IMR-90 (cell line): ENCODE results near the gene DLAT. TPM values are rescaled to one million over a fixed set of nuclear protein-coding genes. Genes with fewer than 3 reads are reported as not detected.

Experiments
- ATAC-seq: fragments of 200-7000 bp; cut with Tn5 transposase; 2 replicates; pipeline ENCODE4 v1.9.1; 2020; ENCODE audit warnings: low read depth, mild to moderate bottlenecking, moderate library complexity
- BruUV-seq: library from RNA; stranded (reverse); fragments of 400-500 nt; replicated peaks from 2 replicates; lab custom pipeline; 2021; lab: Mats Ljungman, UMichigan
- CTCF ChIA-PET: fragments of 300-600 bp; formaldehyde crosslinking; extraction: SDS; loops from one replicate; lab custom pipeline; 2021; ENCODE audit warnings: antibody characterized with exemption; lab: Yijun Ruan, JAX
- POLR2A ChIA-PET: fragments of 300-600 bp; sonication (Branson Sonifier 250); formaldehyde crosslinking; loops from one replicate; lab custom pipeline; 2022; ENCODE audit warnings: antibody characterized with exemption; ENCODE audit not compliant: unreplicated experiment; lab: Charles Lee
- DNase-seq: peaks from one replicate; pipeline ENCODE4 v3.0.0; 2013
- H2AFZ ChIP-seq: replicated peaks from 2 replicates; pipeline ENCODE3; 2013; ENCODE audit warnings: low read length, mild to moderate bottlenecking; ENCODE audit not compliant: poor library complexity
- H2AK5ac ChIP-seq: 2 replicates; pipeline ENCODE4 v1.6.1; 2013; ENCODE audit warnings: low read depth, low read length, inconsistent platforms
- H2AK9ac ChIP-seq: replicated peaks from 2 replicates; pipeline ENCODE3; 2013; ENCODE audit warnings: mild to moderate bottlenecking, low read depth, low read length, moderate library complexity; ENCODE audit not compliant: poor library complexity
- H2BK120ac ChIP-seq: 2 replicates; pipeline ENCODE4 v1.6.1; 2013; ENCODE audit warnings: low read depth, low read length, inconsistent platforms
- H2BK15ac ChIP-seq: 3 replicates; pipeline ENCODE4 v1.6.1; 2013; ENCODE audit warnings: low read depth, low read length, inconsistent platforms
- H2BK20ac ChIP-seq: 2 replicates; pipeline ENCODE4 v1.6.1; 2013; ENCODE audit warnings: low read depth, mild to moderate bottlenecking, inconsistent platforms, low read length, moderate library complexity
- H2BK5ac ChIP-seq: 2 replicates; pipeline ENCODE4 v1.6.1; 2013; ENCODE audit warnings: mild to moderate bottlenecking, low read depth, low read length, inconsistent platforms; ENCODE audit not compliant: poor library complexity, severe bottlenecking
- H3K14ac ChIP-seq: replicated peaks from 2 replicates; pipeline ENCODE4 v1.6.1; 2013; ENCODE audit warnings: low read depth, low read length, inconsistent platforms
- H3K18ac ChIP-seq: 2 replicates; pipeline ENCODE4 v1.6.1; 2013; ENCODE audit warnings: low read depth, low read length, control low read depth
- H3K23ac ChIP-seq: 2 replicates; pipeline ENCODE4 v1.6.1; 2013; ENCODE audit warnings: low read depth, low read length, inconsistent platforms
- H3K27ac ChIP-seq: 2 replicates; pipeline ENCODE4 v1.5.1; 2013; ENCODE audit warnings: mild to moderate bottlenecking, control low read depth, low read length; ENCODE audit not compliant: insufficient read depth
- H3K27me3 ChIP-seq: 2 replicates; pipeline ENCODE4 v1.6.1; 2013; ENCODE audit warnings: low read length; ENCODE audit not compliant: control insufficient read depth, insufficient read depth
- H3K36me3 ChIP-seq: 2 replicates; pipeline ENCODE4 v1.6.1; 2013; ENCODE audit warnings: low read length, mixed read lengths; ENCODE audit not compliant: control insufficient read depth, insufficient read depth
- H3K4ac ChIP-seq: 2 replicates; pipeline ENCODE4 v1.6.1; 2013; ENCODE audit warnings: low read depth, low read length, inconsistent platforms
- H3K4me1 ChIP-seq: 2 replicates; pipeline ENCODE4 v1.6.1; 2013; ENCODE audit warnings: low read length, mixed read lengths; ENCODE audit not compliant: control insufficient read depth, insufficient read depth
- H3K4me2 ChIP-seq: 2 replicates; pipeline ENCODE4 v1.6.1; 2013; ENCODE audit warnings: low read depth, mild to moderate bottlenecking, control low read depth, low read length, moderate library complexity
- H3K4me3 ChIP-seq: 2 replicates; pipeline ENCODE4 v1.5.1; 2013; ENCODE audit warnings: low read depth, mild to moderate bottlenecking, control low read depth, low read length, moderate library complexity; ENCODE audit not compliant: insufficient read depth
- H3K56ac ChIP-seq: 2 replicates; pipeline ENCODE4 v1.6.1; 2013; ENCODE audit warnings: low read length, inconsistent platforms; ENCODE audit not compliant: insufficient read depth; ENCODE audit errors: extremely low read depth
- H3K79me1 ChIP-seq, 2 experiments: 2 replicates each; pipeline ENCODE4 v1.6.1; 2013; ENCODE audit warnings: low read length in 2 of 2, inconsistent platforms in 1 of 2, low read depth in 1 of 2
- H3K9ac ChIP-seq: 2 replicates; pipeline ENCODE4 v1.6.1; 2013; ENCODE audit warnings: low read depth, low read length, control low read depth
- H3K9me1 ChIP-seq: 2 replicates; pipeline ENCODE4 v1.6.1; 2013; ENCODE audit warnings: low read length, inconsistent platforms; ENCODE audit not compliant: insufficient read depth
- H3K9me3 ChIP-seq: 2 replicates; pipeline ENCODE4 v1.6.1; 2013; ENCODE audit warnings: low read length; ENCODE audit not compliant: control insufficient read depth, insufficient read depth
- H4K20me1 ChIP-seq: 2 replicates; pipeline ENCODE4 v1.6.1; 2013; ENCODE audit warnings: low read length, inconsistent platforms; ENCODE audit not compliant: insufficient read depth
- H4K5ac ChIP-seq: 2 replicates; pipeline ENCODE4 v1.6.1; 2013; ENCODE audit warnings: mild to moderate bottlenecking, low read depth, low read length, control low read depth
- H4K8ac ChIP-seq, 2 experiments: 2 replicates each; pipeline ENCODE4 v1.6.1; 2013; ENCODE audit warnings: low read depth in 2 of 2, low read length in 2 of 2, control low read depth in 1 of 2, inconsistent platforms in 1 of 2
- H4K91ac ChIP-seq: 2 replicates; pipeline ENCODE4 v1.6.1; 2013; ENCODE audit warnings: low read depth, low read length, inconsistent platforms; ENCODE audit not compliant: insufficient read depth
- RAD21 ChIP-seq: IDR thresholded peaks from 2 replicates; pipeline ENCODE4 v1.6.1; 2012; ENCODE audit warnings: low read length, improper control_type of control experiment
- WGBS, 2 experiments: methylation state at CpG; one replicate each; pipeline versions ENCODE4 v1.1.5 to v1.1.7; 2013; ENCODE audit warnings: missing lambda C conversion rate in 2 of 2; ENCODE audit not compliant: insufficient read length in 1 of 2; ENCODE audit errors: extremely low coverage in 2 of 2; 5-methylcytosine and 5-hydroxymethylcytosine counted together
- dilution Hi-C: fragments of 300-500 bp; cut with HindIII; formaldehyde crosslinking; loops from one replicate; pipeline ENCODE4 v1.14.3; 2018; ENCODE audit warnings: low sequenced_read_pairs; ENCODE audit not compliant: unreplicated experiment
- in situ Hi-C: fragments of 300-500 bp; cut with MboI; formaldehyde crosslinking; loops from 3 replicates; pipeline ENCODE4 v1.14.3; 2019; ENCODE audit warnings: low sequenced_read_pairs, inconsistent platforms, mixed read lengths
- intact Hi-C: fragments of 100-400 bp; cut with micrococcal nuclease; formaldehyde crosslinking; loops from 2 replicates; pipeline ENCODE4 v1.10.0; 2022
- polyA plus RNA-seq, 3 experiments: library from polyadenylated mRNA; depleted of rRNA; stranded (reverse); fragments of >200 nt; gene quantifications; 2 replicates each; pipeline ENCODE4 v1.2.3, GENCODE V29; 2012; ENCODE audit warnings: low replicate concordance in 1 of 3
- total RNA-seq: library from RNA; depleted of rRNA; stranded (reverse); fragments of >200 nt; gene quantifications from 2 replicates; pipeline ENCODE4 v1.2.3, GENCODE V29; 2012

Gene DLAT
- total and polyA plus RNA-seq, 2 of the 4 experiments (the other 2 are of a cell fraction) = 15.5 to 27.2 TPM

- no peak overlapping the region for H2AK9ac ChIP-seq
- no peaks in the 10 kb centered on the region for H3K9me1 ChIP-seq
- H2BK120ac ChIP-seq = no peak overlapping the region
- H3K79me1 ChIP-seq = no peaks in the 10 kb centered on the region
- ChIA-PET CTCF (no interaction called here), POLR2A (no interaction called here)
- H3K27ac ChIP-seq = no peak overlapping the region
- H4K8ac ChIP-seq = no peak overlapping the region
- DNase-seq (no peak), ATAC-seq (no peak)
- TF ChIP-seq RAD21 = no peak
- no peaks in the 10 kb centered on the region for H3K4me1 ChIP-seq
- no peak overlapping the region for H3K4me2 ChIP-seq
- WGBS, 2 experiments = 100% methylated on average over 3 of the region's 6 CpGs; no CpG with 5 or more reads in 1 of the 2 experiments
- no peak overlapping the region for H2BK5ac ChIP-seq
- no TSS peak for BruUV-seq
- no peaks in the 10 kb centered on the region for H3K27me3 ChIP-seq
- no peak overlapping the region for H2BK15ac ChIP-seq
- H4K91ac ChIP-seq = no peak overlapping the region
- H3K36me3 ChIP-seq = peaks cover 8% of the 10 kb centered on the region; the same call in 1 of the 2 replicates
- intact Hi-C loops = no loop called here
- H3K23ac ChIP-seq = no peak overlapping the region
- H3K18ac ChIP-seq = no peak overlapping the region
- H2BK20ac ChIP-seq = no peak overlapping the region
- H4K20me1 ChIP-seq = no peaks in the 10 kb centered on the region
- no peak overlapping the region for H3K4ac ChIP-seq
- H4K5ac ChIP-seq = no peak overlapping the region
- H2AFZ ChIP-seq = no peak overlapping the region
- no peaks in the 10 kb centered on the region for H3K9me3 ChIP-seq
- H3K56ac ChIP-seq = no peak overlapping the region
- no peak overlapping the region for H3K9ac ChIP-seq
- no peak overlapping the region for H3K14ac ChIP-seq
- in situ Hi-C loops = no loop called here
- H2AK5ac ChIP-seq = no peak overlapping the region
- dilution Hi-C loops = no loop called here
- no peak overlapping the region for H3K4me3 ChIP-seq
These were observed 22.6 kb upstream of the DLAT start for GRCh38 chr11:112002491-112003216.
